HG02588 (cell line): ENCODE data around the gene DLGAP1.
"Not testable (repeated sequence)": the region's sequence is repeated elsewhere in the genome, so short reads cannot be mapped to it uniquely, and the experiment has no call there.

ENCODE experiments used
- ATAC-seq: cut with Tn5 transposase; IDR thresholded peaks from one replicate; pipeline ENCODE4 v1.9.1; 2021; ENCODE audit warnings: mild to moderate bottlenecking, moderate library complexity; ENCODE audit not compliant: unreplicated experiment

DLGAP1 gene

GRCh38 chr18:3710712-3711301 lies 744.3 kb downstream of the DLGAP1 start:
- no peak for ATAC-seq

- ATAC-seq = no peak
These were observed 745.9 kb downstream of the DLGAP1 start for GRCh38 chr18:3709205-3709604.

GRCh38 chr18:3706279-3707097 lies 748.6 kb downstream of the DLGAP1 start:
- no peak for ATAC-seq

- ATAC-seq = no peak
These were observed 750.4 kb downstream of the DLGAP1 start for GRCh38 chr18:3704556-3705344.

GRCh38 chr18:3703732-3704176 lies 751.4 kb downstream of the DLGAP1 start:
- no peak for ATAC-seq

GRCh38 chr18:3699707-3700567 lies 755.2 kb downstream of the DLGAP1 start:
- ATAC-seq = not testable (repeated sequence)

GRCh38 chr18:3694030-3694778 lies 760.9 kb downstream of the DLGAP1 start:
- ATAC-seq = not testable (repeated sequence)

- no peak for ATAC-seq
These were observed 761.7 kb downstream of the DLGAP1 start for GRCh38 chr18:3693410-3693809.

GRCh38 chr18:3692691-3693090 lies 762.4 kb downstream of the DLGAP1 start:
- ATAC-seq = no peak

GRCh38 chr18:3692113-3692621 lies 762.9 kb downstream of the DLGAP1 start:
- ATAC-seq = no peak

- ATAC-seq = no peak
These were observed 763.4 kb downstream of the DLGAP1 start for GRCh38 chr18:3691705-3692104.

GRCh38 chr18:3690764-3691066 lies 764.4 kb downstream of the DLGAP1 start:
- no peak for ATAC-seq

- no peak for ATAC-seq
These were observed 764.9 kb downstream of the DLGAP1 start for GRCh38 chr18:3689986-3690763.

GRCh38 chr18:3689091-3689490 lies 766.0 kb downstream of the DLGAP1 start:
- no peak for ATAC-seq

- no peak for ATAC-seq
These were observed 766.4 kb downstream of the DLGAP1 start for GRCh38 chr18:3688690-3689089.

- ATAC-seq = no peak
These were observed 771.6 kb downstream of the DLGAP1 start for GRCh38 chr18:3683483-3683882.

- no peak for ATAC-seq
These were observed 773.0 kb downstream of the DLGAP1 start for GRCh38 chr18:3682061-3682460.

- no peak for ATAC-seq
These were observed 775.9 kb downstream of the DLGAP1 start for GRCh38 chr18:3679241-3679640.

- no peak for ATAC-seq
These were observed 779.1 kb downstream of the DLGAP1 start for GRCh38 chr18:3675994-3676393.
